HepG2 (cell line): ENCODE measurements around the gene TMEM167B. TPM values are rescaled to one million over a fixed set of nuclear protein-coding genes. Genes with fewer than 3 reads are reported as not detected.

Experiments
- ATM ChIP-seq: fragments of 450-650 bp; IDR thresholded peaks from 2 replicates; pipeline ENCODE4 v1.7.1; 2017; ENCODE audit warnings: mild to moderate bottlenecking, borderline replicate concordance
- CBX1 ChIP-seq: IDR thresholded peaks from one replicate; pipeline ENCODE4 v1.6.1; 2016; ENCODE audit warnings: antibody characterized with exemption, low read depth
- CEBPG ChIP-seq: IDR thresholded peaks from 2 replicates; pipeline ENCODE4 v1.6.1; 2016
- FOXK1 ChIP-seq: sonication (generic); formaldehyde crosslinking; IDR thresholded peaks from 2 replicates; pipeline ENCODE4 v1.4.0; 2020; ENCODE audit warnings: low read depth, missing genetic modification reagents, borderline replicate concordance
- HMGA1 ChIP-seq: sonication (generic); formaldehyde crosslinking; conservative IDR thresholded peaks from 2 replicates; pipeline ENCODE4 v1.4.0; 2020; ENCODE audit warnings: missing genetic modification reagents
- MED8 ChIP-seq: sonication (generic); formaldehyde crosslinking; IDR thresholded peaks from 2 replicates; pipeline ENCODE4 v1.8.1; 2023; ENCODE audit warnings: mild to moderate bottlenecking, missing genetic modification reagents; ENCODE audit not compliant: insufficient replicate concordance
- NKX3-1 ChIP-seq: sonication (generic); formaldehyde crosslinking; IDR thresholded peaks from 2 replicates; pipeline ENCODE4 v1.5.0; 2020; ENCODE audit warnings: missing genetic modification reagents
- PHF21A ChIP-seq: sonication (generic); formaldehyde crosslinking; IDR thresholded peaks from 2 replicates; pipeline ENCODE4 v1.5.0; 2020; ENCODE audit warnings: mild to moderate bottlenecking, missing genetic modification reagents
- REL ChIP-seq: sonication (generic); formaldehyde crosslinking; conservative IDR thresholded peaks from 2 replicates; pipeline ENCODE4 v1.8.0; 2022; ENCODE audit warnings: mild to moderate bottlenecking, missing genetic modification reagents, moderate library complexity
- SP5 ChIP-seq: IDR thresholded peaks from 2 replicates; pipeline ENCODE4 v1.6.1; 2016; ENCODE audit warnings: low read depth, borderline replicate concordance
- TBX3 ChIP-seq: fragments of 450-650 bp; IDR thresholded peaks from 2 replicates; pipeline ENCODE4 v1.6.1; 2017; ENCODE audit warnings: antibody characterized with exemption, mild to moderate bottlenecking, inconsistent platforms, borderline replicate concordance
- TRAFD1 ChIP-seq: sonication (generic); formaldehyde crosslinking; IDR thresholded peaks from 2 replicates; pipeline ENCODE4 v1.5.1; 2020; ENCODE audit warnings: missing genetic modification reagents, mild to moderate bottlenecking, borderline replicate concordance
- ZGPAT ChIP-seq: IDR thresholded peaks from 2 replicates; pipeline ENCODE4 v1.6.1; 2016; ENCODE audit warnings: mild to moderate bottlenecking
- ZKSCAN8 ChIP-seq: IDR thresholded peaks from 2 replicates; pipeline ENCODE4 v1.6.1; 2016; ENCODE audit warnings: borderline replicate concordance, missing genetic modification reagents, missing compliant biosample characterization
- ZNF142 ChIP-seq: sonication (generic); formaldehyde crosslinking; IDR thresholded peaks from 2 replicates; pipeline ENCODE4 v1.4.0; 2020; ENCODE audit warnings: missing genetic modification reagents
- ZNF160 ChIP-seq: sonication (generic); formaldehyde crosslinking; IDR thresholded peaks from 2 replicates; pipeline ENCODE4 v1.8.0; 2022; ENCODE audit warnings: mild to moderate bottlenecking, inconsistent platforms, missing genetic modification reagents
- ZNF30 ChIP-seq: sonication (generic); formaldehyde crosslinking; IDR thresholded peaks from 2 replicates; pipeline ENCODE4 v1.5.0; 2020; ENCODE audit warnings: mild to moderate bottlenecking, missing genetic modification reagents
- ZNF382 ChIP-seq: sonication (generic); formaldehyde crosslinking; IDR thresholded peaks from 2 replicates; pipeline ENCODE4 v1.5.0; 2020; ENCODE audit warnings: missing genetic modification reagents, mild to moderate bottlenecking, borderline replicate concordance
- ZNF460 ChIP-seq: sonication (generic); formaldehyde crosslinking; IDR thresholded peaks from 2 replicates; pipeline ENCODE4 v1.5.1; 2020; ENCODE audit warnings: missing genetic modification reagents, mild to moderate bottlenecking, borderline replicate concordance
- ZNF83 ChIP-seq: sonication (generic); formaldehyde crosslinking; IDR thresholded peaks from 2 replicates; pipeline ENCODE4 v1.4.0; 2020; ENCODE audit warnings: missing genetic modification reagents, mild to moderate bottlenecking, borderline replicate concordance
- ZSCAN20 ChIP-seq: sonication (generic); formaldehyde crosslinking; IDR thresholded peaks from 2 replicates; pipeline ENCODE4 v1.4.0; 2020; ENCODE audit warnings: missing genetic modification reagents, mild to moderate bottlenecking, borderline replicate concordance
- polyA plus RNA-seq, 8 experiments: library from polyadenylated mRNA; depleted of rRNA in 3 of 8; stranded (reverse) in 7 of 8; unstranded in 1 of 8; fragments of >200 nt; fragmentation: Illumina TruSeq in 4 of 8; extraction: Trizol in 4 of 8; gene quantifications; 2 replicates each; pipeline versions ENCODE4 v1.2.1 to v1.2.3, GENCODE V29; 2011 to 2016; ENCODE audit warnings: low read depth in 4 of 8, missing spikeins in 1 of 8, mixed read lengths in 1 of 8; ENCODE audit not compliant: insufficient read depth in 1 of 8
- total RNA-seq, 5 experiments: library from RNA; depleted of rRNA; stranded (reverse); fragments of >200 nt; fragmentation: Illumina TruSeq; extraction: Trizol; gene quantifications; 2 replicates each; pipeline ENCODE4 v1.2.3, GENCODE V29; 2016; ENCODE audit warnings: low read depth in 1 of 5

TMEM167B gene
- total and polyA plus RNA-seq, 2 of the 13 experiments (the other 11 are each of a cell fraction or from before 2014, with no cell fraction given) = 9.5 to 22.4 TPM

GRCh38 chr1:109099938-109100773, 9.6 kb downstream of the TMEM167B start (continued):
- peak; percentile 70 for TF ChIP-seq ZGPAT
- TF ChIP-seq ZNF30 (CRISPR knock-in tag) = peak; percentile 91; the same call in 1 of the 2 replicates
- no peak for TF ChIP-seq HMGA1 (CRISPR knock-in tag)
- TF ChIP-seq ATM = no peak
- peak; percentile 47; the same call in 1 of the 2 replicates for TF ChIP-seq ZKSCAN8 (CRISPR knock-in tag)
- TF ChIP-seq TRAFD1 (CRISPR knock-in tag) = no peak; the same call in 1 of the 2 replicates
- peak; percentile 84; the same call in 1 of the 2 replicates for TF ChIP-seq ZNF142 (CRISPR knock-in tag)
- TF ChIP-seq ZSCAN20 (CRISPR knock-in tag) = no peak
- TF ChIP-seq ZNF83 = no peak
- 0 out of 2 replicates have a peak, but pooled peaks have one; percentile 50 for TF ChIP-seq PHF21A (CRISPR knock-in tag)
- peak; percentile 71; the same call in 1 of the 2 replicates for TF ChIP-seq TBX3
- TF ChIP-seq ZNF382 = no peak
- TF ChIP-seq MED8 (CRISPR knock-in tag) = peak; percentile 46
- TF ChIP-seq ZNF160 (CRISPR knock-in tag) = peak; percentile 68
- peak; percentile 70; the same call in 1 of the 2 replicates for TF ChIP-seq REL
- peak; percentile 66 for TF ChIP-seq NKX3-1 (CRISPR knock-in tag)
- TF ChIP-seq SP5 (CRISPR knock-in tag) = peak; percentile 75; the same call in 1 of the 2 replicates
- TF ChIP-seq FOXK1 (CRISPR knock-in tag) = peak; percentile 70; the same call in 1 of the 2 replicates
- peak; percentile 39; the same call in 1 of the 2 replicates for TF ChIP-seq ZNF460
- peak; percentile 87 for TF ChIP-seq CBX1
- TF ChIP-seq CEBPG (CRISPR knock-in tag) = 0 out of 2 replicates have a peak, but pooled peaks have one; percentile 7
